ENCODE results near the gene CDKAL1.
"Not testable (repeated sequence)": the region's sequence is repeated elsewhere in the genome, so short reads cannot be mapped to it uniquely, and the experiment has no call there.

CDKAL1 gene

DNA sequence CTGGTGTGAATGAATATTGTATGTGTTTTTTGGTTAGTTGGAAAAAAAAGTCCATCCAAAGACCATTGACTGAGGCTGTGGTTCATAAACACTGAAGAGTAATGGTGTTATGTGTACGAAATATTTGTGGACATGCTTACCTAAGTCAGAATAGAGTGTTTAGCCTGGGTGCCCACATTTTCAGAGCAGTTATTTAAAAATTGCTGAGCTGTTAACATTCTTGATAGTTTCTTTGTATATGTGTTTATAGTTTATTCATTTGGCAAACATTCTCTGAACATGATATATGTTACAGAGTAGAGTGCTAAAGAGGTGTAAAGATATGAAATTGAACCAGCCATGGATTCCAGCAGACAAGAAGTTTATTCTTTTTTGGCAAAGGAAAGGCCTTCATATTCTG, 20.6 kb downstream of the CDKAL1 start:
- no peak for DNase-seq

DNA sequence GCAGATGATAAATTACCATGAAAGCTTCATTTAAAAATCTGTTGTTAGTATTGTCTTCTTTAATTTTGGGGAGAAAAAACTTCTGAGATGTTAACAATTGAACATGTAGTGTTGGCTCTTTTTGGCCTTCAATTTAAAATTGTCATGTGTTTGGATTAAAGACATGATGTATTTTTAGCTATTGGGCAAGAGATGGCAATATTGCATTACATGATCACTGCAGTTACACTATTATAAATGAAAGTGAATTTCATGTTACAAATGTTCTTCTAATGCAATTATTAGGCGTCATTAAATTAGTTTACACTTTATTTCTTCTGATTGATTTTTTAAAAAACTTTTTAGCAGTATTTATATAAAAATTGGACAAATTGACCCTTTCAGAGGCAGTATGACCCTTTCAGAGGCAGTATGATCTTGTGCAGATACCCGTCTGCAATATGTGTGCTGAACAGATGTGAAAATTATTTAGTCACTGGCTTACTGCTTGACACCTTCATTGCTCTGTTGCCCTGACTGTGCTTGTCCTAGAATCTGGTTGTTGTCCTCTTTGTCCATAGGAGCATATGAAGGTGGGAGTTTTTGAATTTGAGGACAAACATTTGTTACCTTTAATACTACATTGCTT, 25.8 kb downstream of the CDKAL1 start:
- DNase-seq: no peak

DNA sequence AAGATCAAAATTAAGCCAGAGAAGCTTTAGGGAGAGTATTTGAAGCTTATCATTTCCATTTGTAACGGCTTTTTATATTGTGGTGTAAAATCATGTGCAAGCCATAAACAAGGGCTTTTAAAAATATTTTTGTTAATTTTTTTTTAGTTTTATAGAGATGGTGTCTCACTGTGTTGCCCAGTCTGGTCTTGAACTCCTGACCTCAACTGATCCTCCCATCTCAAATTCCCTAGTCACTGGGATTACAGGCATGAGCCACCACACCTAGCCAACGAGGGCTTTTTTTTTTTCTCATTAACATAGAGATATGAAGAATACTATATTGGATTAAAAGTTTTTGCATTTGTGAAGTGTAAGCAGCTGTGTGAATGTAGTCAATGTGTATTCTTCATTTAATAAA, 29.1 kb downstream of the CDKAL1 start:
- no peak for DNase-seq

DNA sequence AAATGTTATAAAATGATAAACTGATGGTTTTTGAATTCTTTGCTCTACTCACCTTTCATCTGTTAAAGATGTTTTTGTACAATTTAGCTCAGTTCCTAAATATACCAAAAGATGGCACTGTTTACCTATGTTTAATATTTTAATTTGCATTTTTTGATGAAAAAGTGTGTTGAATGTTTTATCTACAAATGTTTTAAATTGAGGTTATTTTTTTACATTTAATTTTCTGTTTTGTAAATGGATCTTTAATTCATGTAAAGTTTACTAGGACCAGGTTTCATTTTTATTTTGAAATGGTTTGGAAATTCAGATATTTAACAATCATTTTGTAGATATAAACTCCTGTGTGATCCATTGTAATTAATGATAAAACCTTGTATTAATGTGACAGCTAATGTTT, 30.0 kb downstream of the CDKAL1 start:
- DNase-seq: no peak

DNA sequence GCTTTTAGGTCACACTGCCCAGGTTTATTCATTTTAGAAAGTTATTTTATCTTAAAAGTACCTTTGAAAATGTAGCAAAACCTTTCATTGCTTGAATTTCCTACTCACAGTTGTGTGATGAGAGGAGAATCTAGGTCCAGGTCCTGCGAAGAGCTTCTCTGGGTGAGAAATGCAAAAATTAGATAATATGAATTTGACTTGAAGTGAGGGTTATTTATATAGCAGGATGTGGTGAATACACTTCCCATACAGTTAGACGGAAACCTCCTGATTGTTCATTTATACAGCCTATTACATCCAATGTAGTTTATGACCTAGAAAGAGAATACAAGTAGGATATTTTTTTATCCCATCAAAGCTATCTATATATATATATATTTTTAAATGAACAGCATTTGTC, 30.5 kb downstream of the CDKAL1 start:
- DNase-seq: no peak

DNA sequence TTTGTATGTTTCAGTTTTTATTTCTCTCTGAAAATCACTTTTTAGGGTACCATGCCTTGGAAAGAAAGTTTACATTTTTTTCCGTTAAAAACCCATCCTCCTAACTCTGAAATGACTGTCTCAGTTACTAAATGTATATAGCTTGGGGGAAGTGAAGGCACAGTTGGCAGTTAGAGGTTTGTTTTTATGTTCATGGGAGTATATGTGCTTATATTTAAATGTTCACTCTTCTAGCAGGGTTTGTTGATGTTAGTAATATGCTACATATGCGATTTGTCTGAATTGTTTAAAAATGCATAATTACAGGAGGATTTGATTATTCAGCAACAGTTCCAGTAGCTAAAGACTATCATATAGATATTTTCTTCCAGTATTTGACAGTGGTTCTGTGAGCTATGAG, 31.1 kb downstream of the CDKAL1 start:
- no peak for DNase-seq

DNA sequence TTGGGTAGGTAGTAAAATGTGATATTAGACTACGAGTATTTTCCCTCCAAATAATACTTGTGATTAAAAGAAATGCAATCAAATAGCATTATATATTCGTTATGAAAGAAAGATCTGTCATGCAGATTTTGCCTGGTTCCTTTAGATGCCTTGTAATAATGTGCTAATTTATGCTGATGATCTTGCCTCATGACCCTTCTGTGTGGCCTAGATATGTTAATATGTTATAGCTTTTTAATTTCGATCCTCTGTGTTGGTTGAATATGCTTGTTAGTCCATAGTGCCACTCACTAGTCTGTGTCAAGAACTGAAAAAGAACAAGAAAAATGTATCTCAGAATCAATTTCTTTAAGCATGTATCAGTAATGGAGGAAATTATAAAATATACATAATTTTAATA, 31.9 kb downstream of the CDKAL1 start:
- no peak for DNase-seq

DNA sequence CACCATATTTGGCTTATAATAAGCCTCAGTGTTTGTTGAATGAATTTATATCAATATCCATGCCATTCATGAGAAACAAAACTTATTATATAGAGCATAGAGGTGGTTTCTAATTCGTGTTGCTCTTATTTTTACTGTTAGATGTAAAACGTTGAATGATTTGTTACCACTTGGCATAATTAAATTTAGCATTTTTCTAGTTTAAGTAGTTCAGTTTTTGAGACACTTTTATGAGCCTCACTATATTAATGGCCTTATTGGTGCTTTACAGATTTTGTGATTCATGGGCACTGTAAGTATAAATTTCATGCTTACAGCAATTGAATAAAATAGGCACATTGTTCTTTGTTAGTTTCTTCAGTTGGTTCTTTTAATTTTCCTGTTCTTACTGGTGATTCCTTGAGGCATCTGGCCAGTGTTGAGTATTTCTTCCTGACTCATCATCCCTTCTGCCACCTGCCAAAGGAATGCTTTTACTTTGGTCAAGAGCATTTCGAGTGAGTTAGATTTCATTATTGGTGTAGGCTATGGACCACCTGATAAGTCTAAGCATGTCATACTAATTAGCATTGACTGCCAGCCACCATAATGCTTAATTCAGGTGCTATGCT, 34.8 kb downstream of the CDKAL1 start:
- DNase-seq: peak; percentile 68

DNA sequence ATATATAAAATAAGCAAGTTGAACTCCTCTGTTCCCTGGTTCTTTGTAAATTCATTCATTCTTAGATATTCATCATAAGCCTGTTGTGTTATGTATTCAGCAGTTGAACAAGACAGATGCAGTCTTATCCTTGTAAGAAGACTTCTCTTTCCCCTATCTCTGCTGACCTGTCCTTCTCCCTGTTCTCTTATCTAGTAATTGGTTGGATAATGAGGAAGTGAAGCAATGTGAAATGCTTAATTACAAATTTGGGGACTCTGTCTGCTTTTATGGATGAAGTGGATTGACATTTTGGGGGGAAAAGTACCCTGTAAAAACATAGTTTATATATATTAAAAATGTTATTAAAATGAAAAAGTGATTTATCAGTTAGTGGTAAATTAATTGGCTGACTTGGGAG, 37.0 kb downstream of the CDKAL1 start:
- no peak for DNase-seq

DNA sequence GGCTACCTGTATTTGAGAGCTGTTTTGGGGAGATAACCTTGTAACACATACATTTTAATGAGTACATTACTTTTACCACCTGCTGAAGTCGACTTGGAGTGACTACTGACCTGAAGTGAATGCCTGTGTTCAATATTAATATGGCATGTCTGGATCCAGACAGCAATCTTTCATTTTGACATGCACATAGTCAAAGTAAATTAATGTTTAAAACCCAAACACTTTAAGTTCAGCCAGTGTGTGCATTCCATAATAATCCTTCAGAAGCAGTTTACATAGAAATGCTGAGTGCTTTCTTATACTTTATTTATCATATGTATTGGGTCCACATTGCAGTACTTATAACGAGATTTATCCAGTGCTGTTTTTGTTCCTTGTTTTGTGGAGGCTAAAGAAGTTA, 38.0 kb downstream of the CDKAL1 start:
- no peak for DNase-seq

DNA sequence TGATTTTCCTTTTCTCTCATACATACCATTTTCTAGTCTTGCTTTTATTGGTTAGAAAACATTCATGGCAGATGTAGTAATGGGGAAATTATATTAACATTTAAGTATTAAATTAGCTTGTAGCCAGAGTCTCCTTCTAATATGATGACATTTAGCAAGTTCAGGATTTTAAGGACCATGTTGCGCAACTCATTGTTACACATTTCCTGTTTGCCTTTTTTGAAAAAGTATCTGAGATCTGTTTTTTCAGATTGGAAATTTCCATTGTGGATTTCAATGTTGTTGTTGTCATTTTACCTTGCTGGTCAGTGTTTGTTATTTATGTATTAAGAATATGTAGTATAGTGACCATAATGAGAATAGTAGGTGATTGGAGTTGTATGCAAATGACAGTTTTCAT, 38.7 kb downstream of the CDKAL1 start:
- DNase-seq: no peak

DNA sequence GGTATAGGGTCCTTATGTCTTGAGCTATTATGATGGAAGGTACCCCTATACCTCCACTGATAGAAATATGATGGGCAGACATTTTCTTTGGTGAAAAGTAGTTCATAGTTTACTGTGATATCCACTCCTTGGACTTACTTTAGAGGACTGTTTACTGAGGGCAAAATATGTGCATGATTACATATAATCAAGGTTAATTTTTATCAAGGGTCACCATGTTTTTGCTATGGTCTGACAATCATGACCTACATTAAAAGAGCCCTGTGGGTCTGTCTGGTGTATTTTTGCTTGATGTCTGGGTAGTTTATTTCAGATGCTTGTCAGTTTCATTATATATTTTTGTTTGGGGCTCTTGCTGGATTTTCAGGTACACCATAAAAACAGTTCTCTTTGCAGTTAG, 40.1 kb downstream of the CDKAL1 start:
- no peak for DNase-seq

DNA sequence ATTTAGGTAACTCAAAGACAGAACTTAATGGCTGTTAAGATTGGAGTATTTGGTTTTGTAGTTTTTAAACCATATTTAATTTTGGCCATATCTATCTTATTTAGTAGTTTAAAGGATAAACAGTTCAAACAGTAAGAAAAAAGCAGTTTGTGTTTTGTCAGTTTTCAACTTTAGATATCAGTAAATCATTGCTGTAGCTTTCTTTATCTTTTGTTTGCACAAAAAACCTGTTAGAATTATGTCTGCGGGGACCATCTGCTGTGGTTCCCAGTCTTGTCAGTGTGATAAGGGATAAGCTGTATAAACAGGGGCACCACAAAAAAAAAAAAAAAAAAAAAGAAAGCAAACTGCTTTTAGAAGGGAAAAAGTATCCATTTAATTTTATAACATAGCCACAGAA, 40.9 kb downstream of the CDKAL1 start:
- peak; percentile 55 for DNase-seq

DNA sequence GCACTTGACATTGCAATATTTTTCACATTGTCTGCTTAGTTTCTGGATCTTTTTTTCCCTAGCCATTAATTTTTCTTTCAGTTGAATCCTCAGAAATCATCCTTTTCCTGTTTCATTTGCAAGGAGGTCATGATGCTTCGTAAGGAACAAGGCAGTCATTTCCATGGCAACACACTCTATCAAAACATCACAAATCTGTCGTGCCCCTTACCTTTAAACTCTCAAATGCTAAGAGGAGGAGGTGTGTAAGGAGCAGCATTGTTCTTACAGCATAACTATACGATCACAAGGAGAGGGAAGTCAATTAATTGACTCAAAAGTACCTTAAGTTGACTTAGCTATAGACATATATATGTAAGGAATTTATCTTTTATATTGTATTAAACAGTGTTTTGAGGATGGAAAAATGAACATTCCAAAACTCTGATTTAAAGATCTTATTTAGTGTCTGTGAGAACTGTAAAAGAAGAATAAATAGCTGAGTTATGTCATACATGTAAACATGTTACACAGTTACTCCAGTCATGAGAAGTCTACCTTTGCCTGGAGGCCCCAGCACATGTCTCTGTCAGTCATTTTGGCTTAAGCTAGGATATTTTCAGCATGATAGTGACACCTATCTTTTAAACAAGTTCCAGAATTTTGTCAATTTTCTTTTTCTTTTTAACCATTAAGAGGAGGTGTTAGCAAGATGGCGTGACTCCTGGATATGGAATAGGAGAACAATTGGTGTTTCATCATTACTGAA, 41.6 kb downstream of the CDKAL1 start:
- no peak for DNase-seq

DNA sequence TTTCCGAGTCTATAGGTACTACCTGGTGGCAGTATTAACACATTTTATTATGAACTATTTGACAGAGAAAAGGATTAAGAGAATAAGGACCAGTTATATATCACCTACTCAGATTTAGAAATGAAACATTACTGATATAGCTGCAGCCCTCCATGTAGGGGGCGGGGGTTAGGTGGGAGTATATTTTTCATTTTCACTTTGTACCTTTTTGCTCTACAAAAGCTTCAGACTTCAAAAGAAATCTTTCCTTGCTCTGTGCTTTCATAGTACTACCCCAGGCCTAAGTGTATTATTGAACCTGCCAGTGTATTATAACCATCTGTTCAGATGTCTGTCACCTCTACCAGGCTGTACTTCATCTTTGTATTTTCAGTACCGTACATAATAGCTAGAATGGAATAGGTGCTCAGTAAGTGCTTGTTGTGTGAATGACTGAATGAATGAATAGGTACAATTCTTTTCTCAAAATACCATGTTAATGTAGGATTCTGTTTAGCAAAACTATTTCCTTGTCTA, 43.0 kb downstream of the CDKAL1 start:
- peak; percentile 63 for DNase-seq

DNA sequence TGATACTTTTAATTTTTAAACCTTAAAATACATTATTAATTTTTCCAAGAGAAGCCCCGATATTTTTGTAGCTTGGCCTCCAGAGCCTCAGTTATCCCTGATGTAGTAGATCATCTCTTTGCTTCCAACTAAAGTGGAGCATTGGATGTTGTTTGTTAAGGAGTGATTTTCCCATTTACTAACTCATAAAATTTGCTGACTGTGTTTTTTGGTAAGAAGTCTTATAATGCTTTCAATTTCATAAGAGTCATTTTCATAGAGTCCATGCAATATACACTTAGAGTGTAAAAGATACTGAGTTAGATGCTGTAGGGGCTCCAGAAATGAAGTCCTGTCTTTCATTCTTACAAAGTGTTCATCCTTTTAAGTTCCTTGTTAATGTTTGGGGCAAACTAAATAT, 46.8 kb downstream of the CDKAL1 start:
- no peak for DNase-seq

DNA sequence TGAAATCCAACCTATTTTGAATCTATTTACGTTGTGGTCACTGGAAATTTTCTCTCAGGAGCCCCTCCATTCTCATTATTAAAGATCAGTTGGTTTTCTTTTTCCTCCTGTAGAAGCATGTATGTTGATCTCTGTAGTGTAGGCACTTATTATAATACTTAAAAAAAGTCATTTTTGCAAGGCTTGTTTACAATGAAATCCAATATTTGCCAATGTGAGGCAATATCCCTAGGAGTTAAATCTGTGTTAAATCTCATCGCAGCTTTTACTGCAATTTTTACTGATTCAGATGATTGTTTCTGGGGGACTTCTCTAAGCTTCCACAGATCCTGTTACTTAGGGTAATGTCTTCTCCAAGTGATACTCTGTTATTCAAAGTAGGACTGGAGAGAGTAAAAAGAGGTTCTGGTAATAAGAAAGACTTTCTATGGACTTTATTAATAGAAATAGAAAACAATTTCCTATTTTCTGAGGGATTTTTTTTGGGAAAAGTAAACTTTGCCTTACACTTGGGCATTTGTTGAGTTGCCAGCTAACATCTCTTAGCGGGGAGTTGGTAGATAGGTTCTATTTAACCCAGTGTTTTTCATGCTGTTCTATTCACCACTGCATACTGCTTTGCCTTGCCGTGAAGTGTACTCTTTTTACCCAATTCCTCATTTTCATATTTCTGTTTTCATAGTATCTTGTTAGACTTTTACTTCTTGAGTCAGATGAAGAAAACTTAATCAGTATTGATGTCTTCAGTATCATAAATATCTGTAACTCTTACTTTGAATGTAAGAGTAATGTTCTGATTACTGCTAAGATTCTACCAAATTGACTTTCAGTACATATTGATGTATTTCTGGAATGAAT, 48.6 kb downstream of the CDKAL1 start:
- no peak for DNase-seq

DNA sequence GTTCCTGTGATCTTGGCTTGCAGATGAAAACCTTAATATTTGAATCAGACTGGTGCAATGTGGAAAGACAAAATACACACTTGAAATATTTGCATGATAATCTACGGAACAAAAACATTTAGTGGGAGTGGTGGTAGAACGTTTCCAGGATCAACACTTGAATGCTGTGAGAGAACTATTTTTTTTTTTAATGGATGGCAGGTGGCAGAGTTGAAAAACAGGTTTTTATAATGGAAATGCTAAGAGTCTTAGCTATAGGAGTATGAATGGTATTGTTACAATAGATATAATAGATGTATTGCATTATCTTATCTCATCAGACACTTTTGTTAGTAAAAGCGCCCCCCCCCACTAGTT, 49.2 kb downstream of the CDKAL1 start:
- DNase-seq: no peak

DNA sequence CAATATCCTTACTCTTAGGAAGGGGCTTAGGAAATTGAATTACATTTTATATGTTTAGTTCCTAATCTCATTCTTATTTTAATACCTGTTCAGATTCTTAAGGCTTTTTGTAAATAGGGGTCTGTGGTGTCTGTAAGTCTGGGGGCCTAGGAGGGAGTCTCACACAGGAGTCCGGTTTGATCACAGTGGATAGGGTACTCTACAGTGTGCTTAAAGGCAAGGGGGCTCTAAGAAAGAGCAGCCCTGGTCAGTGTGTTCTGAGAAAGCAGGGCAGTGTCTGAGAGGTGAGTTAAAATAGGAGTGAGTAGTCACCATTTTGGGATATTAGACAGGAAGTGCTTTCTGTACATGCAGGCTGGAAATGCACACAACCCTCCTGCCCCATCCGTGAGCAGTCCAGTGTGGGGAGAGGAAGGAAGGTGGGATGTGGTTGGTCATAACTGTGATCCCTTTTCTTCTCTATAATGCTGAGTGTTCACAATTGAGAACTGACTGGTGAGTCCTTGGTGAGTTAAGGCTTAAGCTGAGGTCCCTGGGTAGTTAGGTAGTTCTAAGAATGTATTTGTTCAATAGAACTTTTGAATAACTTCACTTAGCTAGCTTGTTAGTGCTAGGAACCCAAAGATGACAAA, 50.0 kb downstream of the CDKAL1 start:
- DNase-seq: no peak

DNA sequence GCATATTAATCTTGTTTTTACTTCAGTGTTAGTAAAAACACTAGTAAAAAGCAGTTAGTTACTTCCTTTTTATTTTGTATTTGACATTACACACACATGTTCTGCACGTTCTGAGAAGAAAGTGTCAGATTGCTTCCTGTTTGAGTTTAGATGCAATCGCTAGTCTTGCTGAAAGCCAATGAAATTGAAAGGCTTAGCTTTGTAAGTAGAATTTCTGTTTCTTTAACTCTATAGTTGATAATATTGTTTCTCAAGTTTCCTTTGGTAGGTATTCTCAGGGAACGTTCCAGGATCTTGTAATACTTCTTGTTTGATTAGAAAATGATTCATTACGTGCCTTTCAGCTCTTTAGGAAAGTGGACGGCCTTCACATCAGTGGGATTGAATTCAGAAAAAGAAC, 55.0 kb downstream of the CDKAL1 start:
- DNase-seq: no peak

DNA sequence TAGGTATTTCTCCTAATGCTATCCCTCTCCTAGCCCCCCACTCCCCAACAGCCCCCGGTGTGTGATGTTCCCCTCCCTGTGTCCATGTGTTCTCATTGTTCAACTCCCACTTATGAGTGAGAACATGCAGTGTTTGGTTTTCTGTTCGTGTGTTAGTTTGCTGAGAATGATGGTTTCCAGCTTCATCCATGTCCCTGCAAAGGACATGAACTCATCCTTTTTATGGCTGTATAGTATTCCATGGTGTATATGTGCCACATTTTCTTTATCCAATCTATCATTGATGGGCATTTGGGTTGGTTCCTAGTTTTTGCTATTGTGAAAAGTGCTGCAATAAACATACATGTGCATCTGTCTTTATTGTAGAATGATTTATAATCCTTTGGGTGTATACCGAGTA, 56.2 kb downstream of the CDKAL1 start:
- not testable (repeated sequence) for DNase-seq

DNA sequence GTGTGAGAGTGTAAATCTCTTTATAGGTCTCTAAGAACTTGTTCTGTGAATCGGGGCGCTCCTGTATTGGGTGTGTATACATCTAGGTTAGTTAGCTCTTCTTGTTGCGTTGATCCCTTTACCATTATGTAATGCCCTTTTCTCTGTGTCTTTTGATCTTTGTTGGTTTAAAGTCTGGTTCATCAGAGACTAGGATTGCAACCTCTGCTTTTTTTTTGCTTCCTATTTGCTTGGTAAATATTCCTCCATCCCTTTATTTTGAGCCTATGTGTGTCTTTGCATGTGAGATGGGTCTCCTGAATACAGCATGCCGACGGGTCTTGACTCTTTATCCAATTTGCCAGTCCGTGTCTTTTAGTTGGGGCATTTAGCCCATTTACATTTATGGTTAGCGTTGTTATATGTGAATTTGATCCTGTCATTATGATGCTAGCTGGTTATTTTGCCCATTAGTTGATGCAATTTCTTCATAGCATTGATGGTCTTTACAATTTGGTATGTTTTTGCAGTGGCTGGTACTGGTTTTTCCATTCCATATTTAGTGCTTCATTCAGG, 60.1 kb downstream of the CDKAL1 start:
- not testable (repeated sequence) for DNase-seq

All from DMS 273 treated with DMSO at 0.1 percent for 48 hours (cell line).